Measurements from ENCODE around the gene SRGAP2C. TPM values are rescaled to one million over a fixed set of nuclear protein-coding genes. Genes with fewer than 3 reads are reported as not detected.
A peak's percentile ranks its signal among the peaks of the same experiment; 100 is the strongest.
"Not testable (repeated sequence)": the region's sequence is repeated elsewhere in the genome, so short reads cannot be mapped to it uniquely, and the experiment has no call there.

Gene SRGAP2C
- total RNA-seq, 4 donors from 2014 or later = 32.6 to 41.5 (median 36.1) TPM

DNA sequence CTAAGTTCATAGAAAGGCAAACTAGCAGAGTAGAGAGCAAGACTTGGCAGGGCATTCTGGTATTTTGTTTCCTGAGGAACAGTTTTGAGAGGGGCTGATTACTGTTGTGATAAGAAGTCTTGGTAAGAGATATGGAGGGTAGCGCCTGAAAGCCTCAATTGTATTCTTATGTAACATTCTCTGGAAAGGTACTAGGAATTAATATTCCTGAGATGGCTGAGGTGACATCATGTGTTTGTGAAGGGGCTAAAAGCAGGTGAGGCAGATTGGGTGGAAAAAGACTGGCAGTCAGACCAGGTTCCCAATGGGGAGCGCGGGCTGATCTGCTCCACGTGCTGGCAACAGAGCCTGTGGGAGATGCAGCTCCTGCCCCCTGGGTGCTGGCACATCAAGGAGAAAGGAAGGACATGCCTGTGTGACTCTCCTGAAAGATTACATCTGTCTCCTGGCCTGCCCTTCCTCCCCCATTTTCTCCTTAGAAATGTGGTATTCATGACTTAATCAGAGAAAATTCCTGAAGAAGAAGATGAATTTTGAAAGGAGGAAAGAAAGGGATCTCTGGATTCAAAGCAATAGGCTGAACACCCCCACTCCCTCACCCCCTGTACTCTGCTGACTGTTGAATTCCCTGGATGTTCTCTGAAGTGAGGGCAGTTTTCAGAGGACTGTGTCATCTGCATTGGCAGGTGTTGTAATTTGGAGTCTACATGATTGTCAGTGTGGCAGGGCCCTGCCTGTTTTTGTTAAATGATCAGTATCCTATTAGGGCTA is 94.2 kb downstream of the SRGAP2C start:
- intact Hi-C loops (cut with DNase I); H3K9me3 ChIP-seq; H3K27ac ChIP-seq (replicated peaks in 1 of 4); H3K36me3 ChIP-seq; H3K27me3 ChIP-seq; H3K4me3 ChIP-seq; H3K4me1 ChIP-seq: not testable (repeated sequence)
- peak; percentile 14 for DNase-seq (ENCODE audit: extremely low spot score)
- WGBS = 40% methylated on average over 1 of the region's 4 CpGs

DNA sequence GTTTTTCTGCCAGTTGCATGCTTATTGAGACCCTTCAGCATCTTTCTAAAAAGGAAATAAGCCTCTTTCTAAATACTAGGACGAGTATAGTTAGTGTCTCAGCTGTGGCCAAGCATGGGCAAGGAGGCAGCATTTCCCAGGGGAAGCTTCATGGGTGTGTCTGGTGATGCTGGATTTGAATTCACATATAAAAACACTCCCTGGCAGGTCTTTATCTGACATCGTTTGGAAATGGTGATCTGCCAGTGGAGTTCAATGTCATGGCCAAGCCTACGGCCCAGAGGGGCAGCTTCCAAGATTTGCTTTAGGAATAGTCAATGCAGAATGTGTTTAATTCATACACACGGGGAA is 94.7 kb downstream of the SRGAP2C start:
- H3K4me3 ChIP-seq; H3K9me3 ChIP-seq; DNase-seq (ENCODE audit: extremely low spot score); H3K36me3 ChIP-seq; H3K27me3 ChIP-seq; H3K27ac ChIP-seq (replicated peaks in 1 of 4); intact Hi-C loops (cut with DNase I); H3K4me1 ChIP-seq: not testable (repeated sequence)
- WGBS = no CpG with 5 or more reads among the region's 4 CpGs

DNA sequence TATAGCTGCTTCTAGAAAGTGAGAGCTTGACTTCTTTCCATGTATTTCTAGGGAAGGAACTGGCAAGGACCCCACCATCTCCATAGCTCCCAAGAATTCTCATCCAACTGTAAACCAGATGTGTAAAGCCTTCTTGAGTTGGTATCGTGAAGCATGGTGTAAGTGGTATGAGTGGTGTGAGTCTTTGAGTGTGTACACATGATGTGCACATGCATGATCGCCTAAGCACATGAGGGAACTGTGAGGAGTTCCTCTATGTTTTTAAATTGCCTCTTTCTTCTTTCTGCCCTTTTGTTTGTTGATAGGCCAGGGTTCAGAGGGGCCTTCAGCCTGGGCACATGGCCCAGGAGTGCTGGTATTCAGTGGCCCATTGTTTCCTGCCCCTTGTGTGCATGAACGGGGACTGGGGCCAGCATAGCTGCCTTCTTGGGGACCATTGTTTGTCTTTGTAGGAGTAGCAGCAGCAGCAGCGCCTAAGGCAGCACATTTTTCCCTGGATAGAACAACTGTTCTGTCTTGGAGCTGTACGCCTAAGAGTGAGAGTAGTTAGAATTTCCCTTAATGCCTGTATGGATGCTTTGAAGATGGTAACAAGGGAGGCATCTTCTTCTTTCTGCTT is 96.0 kb downstream of the SRGAP2C start:
- H3K27me3 ChIP-seq; H3K27ac ChIP-seq (replicated peaks in 1 of 4); H3K36me3 ChIP-seq; H3K4me1 ChIP-seq; H3K9me3 ChIP-seq; H3K4me3 ChIP-seq; DNase-seq (ENCODE audit: extremely low spot score); intact Hi-C loops (cut with DNase I): not testable (repeated sequence)
- 95% methylated on average over 2 of the region's 5 CpGs for WGBS

DNA sequence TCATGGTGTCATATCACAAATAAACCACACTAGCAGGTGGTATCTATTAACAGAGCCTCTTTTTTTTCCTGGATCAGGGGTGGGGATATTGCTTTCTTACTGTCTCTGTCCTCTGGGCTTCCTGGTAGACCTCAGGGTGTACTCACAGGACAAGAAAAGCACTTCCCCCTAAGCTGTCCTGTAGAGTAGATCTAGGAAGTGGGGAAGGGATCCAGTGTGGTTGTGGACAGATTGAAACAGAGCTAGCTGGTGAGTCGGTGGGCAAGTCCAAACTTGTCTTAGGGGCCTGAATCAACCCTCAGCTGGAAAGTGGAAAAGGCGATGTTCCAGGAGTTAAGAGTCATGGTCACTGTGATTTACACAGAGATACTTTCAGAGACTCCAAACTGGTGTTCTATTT is 96.7 kb downstream of the SRGAP2C start:
- intact Hi-C loops (cut with DNase I); DNase-seq (ENCODE audit: extremely low spot score); H3K27ac ChIP-seq (replicated peaks in 1 of 4); H3K27me3 ChIP-seq; H3K9me3 ChIP-seq; H3K4me3 ChIP-seq; H3K4me1 ChIP-seq; H3K36me3 ChIP-seq: not testable (repeated sequence)
- no CpG with 5 or more reads among the region's 2 CpGs for WGBS

DNA sequence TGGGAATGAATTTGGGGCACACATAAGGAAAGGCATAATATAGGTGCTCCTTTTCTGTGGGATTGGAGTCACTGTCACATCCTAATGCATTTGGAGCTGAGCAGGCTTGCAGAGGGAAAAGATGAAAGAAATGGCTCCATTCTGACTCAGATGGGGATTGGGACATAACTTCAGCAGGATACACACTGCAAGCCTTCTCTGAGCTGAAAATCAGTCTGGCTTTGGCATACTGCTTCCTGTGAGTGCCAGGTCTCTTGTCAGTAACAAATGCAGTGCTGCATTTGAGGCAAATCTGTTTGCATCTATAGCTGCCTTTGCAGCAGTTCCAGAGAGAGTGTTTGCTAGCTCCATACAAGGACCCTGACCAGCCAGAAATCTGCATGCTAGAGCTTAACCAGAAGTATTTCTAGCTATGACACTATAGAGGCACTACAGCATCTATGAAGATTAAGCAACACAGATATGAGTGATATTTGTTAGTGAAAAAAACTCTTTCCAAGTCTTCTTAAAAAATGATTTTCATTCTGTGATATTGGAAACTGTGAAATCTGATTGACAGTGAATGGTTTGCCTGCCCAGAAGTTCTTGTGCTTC is 98.9 kb downstream of the SRGAP2C start:
- H3K4me1 ChIP-seq; H3K27me3 ChIP-seq; H3K4me3 ChIP-seq; H3K9me3 ChIP-seq; H3K36me3 ChIP-seq; intact Hi-C loops (cut with DNase I); H3K27ac ChIP-seq (replicated peaks in 1 of 4): not testable (repeated sequence)
- DNase-seq (ENCODE audit: extremely low spot score) = peak; percentile 14

DNA sequence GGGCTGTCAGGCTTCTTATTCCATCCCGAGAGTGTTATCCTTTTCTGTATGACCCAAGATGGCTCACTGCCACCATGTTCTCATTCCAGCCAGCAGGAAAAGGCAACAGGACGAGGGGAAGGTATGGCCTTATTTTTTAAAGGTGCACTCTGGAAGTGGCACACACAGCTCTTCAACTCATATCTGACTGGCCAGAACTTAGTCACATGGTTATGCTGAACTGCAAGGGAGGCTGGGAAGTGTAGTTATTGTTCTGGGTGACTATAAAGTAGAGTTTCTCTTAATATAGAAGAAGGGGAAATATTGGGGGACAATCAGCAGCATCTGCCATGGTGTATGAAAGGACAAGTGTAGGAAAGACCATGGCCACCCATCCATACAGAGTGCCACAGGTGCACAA is 107.8 kb downstream of the SRGAP2C start:
- H3K36me3 ChIP-seq; H3K27me3 ChIP-seq; intact Hi-C loops (cut with DNase I); H3K4me3 ChIP-seq; DNase-seq (ENCODE audit: extremely low spot score); H3K9me3 ChIP-seq; H3K27ac ChIP-seq (replicated peaks in 1 of 4); H3K4me1 ChIP-seq: not testable (repeated sequence)
- WGBS = no CpG with 5 or more reads among the region's 2 CpGs

DNA sequence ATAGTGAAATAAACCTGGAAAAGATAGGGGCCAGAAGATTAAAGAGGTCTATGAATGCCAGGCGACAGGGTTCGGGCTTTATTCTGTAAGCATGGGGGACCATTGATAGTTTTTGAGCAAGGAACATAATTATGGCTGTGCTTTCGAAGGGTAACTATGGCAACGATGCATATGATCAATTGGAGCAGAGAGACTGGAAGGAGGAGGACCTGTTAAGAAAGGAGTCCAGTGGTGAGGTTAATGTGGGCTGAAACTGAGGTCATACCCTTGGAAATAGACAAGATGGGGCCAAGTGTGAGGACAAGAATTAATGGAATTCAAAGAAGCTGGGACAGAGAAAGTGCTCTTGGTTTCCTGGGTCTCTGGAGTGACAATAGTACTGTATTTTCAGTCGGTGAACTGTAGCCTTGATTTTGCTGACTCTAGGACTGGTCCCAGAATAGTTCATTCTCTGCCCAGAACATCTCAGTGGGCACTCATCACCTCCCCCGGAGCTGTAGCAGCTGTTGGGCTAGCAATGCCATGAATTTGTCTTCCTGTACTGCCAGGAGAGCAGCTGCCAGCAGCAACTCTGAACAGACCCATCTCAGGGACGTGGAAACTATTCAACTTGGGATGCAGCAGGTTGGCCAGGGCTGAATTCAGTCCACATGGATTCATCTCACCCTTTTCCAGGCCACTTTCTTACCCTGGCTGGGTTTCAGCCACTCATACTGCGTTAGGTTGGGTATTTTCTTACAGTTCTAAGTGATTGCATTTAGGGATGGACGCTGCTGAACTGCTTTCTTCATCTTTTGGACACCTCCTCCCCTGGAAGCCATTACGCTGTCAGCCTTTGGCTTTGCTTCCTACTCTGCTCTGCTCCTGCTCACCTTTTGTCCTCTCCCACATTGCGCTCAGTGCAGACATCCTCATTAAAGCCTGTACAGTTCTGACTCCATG is 108.8 kb downstream of the SRGAP2C start:
- H3K4me1 ChIP-seq; H3K27me3 ChIP-seq; H3K9me3 ChIP-seq; H3K36me3 ChIP-seq; H3K4me3 ChIP-seq; H3K27ac ChIP-seq (replicated peaks in 1 of 4); intact Hi-C loops (cut with DNase I); DNase-seq (ENCODE audit: extremely low spot score): not testable (repeated sequence)
- no CpG with 5 or more reads among the region's 11 CpGs for WGBS

DNA sequence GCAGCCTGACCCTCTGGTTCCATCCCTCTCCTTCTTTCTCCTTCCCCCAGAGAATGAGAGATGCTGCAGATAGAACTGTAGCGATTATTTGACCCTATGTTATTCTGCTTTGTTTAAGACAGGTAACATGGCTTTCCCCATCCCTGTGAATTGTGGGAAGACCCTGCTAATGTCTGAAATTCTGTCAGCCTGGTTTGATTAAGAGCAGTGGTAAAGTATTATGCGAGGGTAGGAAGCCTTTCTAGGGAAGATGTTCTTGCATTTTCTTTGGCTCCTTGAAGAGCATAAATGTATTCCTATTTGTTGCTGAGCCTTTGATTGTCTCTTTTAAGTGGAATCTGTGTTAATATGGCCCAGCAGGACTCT is 109.4 kb downstream of the SRGAP2C start:
- H3K9me3 ChIP-seq; H3K4me1 ChIP-seq; intact Hi-C loops (cut with DNase I); H3K36me3 ChIP-seq; H3K27me3 ChIP-seq; H3K4me3 ChIP-seq; H3K27ac ChIP-seq (replicated peaks in 1 of 4); DNase-seq (ENCODE audit: extremely low spot score): not testable (repeated sequence)
- no CpG with 5 or more reads among the region's 2 CpGs for WGBS

DNA sequence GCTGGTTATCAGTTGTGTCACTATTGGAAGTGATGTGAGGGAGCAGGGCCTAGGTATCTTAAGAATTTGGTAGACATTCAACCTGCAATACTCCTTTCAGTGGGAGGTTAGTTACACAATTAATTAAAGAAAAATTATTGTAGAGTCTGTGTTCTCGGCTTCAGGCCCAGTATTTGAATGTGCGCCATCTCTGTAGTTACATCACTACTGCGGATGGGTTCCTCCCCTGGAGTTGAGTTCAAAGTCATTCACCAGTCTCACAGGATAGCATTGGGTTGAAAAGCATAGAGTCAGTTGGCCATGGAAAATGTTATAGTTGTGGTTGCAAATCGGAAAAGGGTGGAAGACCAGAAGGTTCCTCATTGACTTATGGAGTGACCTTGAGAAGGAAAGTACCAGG is 111.8 kb downstream of the SRGAP2C start:
- intact Hi-C loops (cut with DNase I); H3K27me3 ChIP-seq; H3K4me1 ChIP-seq; H3K4me3 ChIP-seq; DNase-seq (ENCODE audit: extremely low spot score); H3K27ac ChIP-seq (replicated peaks in 1 of 4); H3K36me3 ChIP-seq; H3K9me3 ChIP-seq: not testable (repeated sequence)
- no CpG with 5 or more reads among the region's 4 CpGs for WGBS

DNA sequence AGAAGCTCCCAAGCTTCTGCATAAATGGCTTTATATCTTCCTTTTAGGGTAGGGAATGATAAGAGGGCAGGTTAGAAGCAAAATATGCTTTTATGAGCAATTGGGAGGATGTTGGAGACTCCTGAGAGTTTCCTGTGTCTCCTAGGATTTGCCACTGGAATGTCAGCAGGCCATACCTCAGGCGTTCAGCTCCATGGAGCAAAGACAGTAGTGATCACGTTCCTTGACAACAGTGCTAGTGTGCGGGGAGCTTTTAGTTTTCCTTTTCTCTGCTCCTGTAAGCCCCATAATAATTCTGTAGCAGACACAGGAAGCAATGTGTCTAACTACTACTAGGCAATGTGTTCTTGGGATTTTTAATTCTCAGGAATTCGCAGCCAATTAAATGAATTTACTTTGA is 113.8 kb downstream of the SRGAP2C start:
- intact Hi-C loops (cut with DNase I); H3K27me3 ChIP-seq; H3K4me3 ChIP-seq; H3K9me3 ChIP-seq; DNase-seq (ENCODE audit: extremely low spot score); H3K27ac ChIP-seq (replicated peaks in 1 of 4); H3K36me3 ChIP-seq; H3K4me1 ChIP-seq: not testable (repeated sequence)
- WGBS = no CpG with 5 or more reads among the region's 4 CpGs

DNA sequence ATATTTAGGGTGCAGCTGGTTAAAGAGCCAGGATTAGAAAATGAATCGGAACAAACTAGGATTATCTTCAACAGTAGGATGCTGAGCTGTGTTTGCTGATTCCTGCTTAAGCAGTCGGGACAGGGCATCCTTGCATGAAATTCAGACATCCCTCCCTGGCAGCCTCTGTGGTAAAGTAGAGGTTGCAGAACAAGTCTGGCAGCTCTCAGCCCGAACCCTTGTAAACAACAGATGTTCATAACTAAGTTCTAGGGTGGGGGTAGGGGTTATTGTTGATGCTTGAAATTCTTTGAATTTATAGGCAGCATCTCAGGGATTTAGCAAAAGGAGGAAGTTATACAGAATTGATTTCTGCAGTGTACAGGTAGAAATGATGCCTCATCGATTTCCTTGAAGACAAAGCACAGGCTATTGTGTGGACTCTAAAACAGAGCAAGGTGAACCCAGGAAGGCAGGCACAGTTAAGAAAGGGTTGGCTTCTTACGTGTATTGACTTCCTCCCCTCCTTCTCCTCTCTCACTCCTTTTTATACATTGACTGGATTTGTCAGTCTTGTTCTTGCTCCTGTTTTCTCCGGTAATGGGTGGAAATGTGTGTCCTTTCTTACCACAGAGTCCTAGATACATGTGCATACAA is 114.9 kb downstream of the SRGAP2C start:
- WGBS = 86% methylated on average over 1 of the region's 6 CpGs
- H3K9me3 ChIP-seq; H3K27me3 ChIP-seq; intact Hi-C loops (cut with DNase I); H3K4me1 ChIP-seq; H3K27ac ChIP-seq (replicated peaks in 1 of 4); DNase-seq (ENCODE audit: extremely low spot score); H3K36me3 ChIP-seq; H3K4me3 ChIP-seq: not testable (repeated sequence)

DNA sequence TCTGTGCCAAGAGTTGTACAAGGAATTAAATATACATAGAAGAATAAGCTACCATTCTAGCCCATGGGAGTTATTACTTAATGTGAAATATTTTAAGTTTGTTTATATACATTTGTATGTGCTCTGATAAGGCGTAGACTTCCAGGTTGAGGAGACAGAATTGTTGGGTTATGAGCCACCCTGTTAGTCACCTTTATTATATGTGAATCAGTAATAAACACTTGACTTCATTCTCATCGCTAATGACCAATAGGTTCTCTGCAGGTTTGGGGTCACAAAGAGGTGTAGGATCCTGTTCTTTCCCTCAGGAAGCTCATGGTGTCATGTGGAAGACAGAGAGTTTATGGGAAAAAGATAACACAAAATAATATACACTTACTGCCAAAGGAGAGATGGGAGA is 117.1 kb downstream of the SRGAP2C start:
- no CpG with 5 or more reads among the region's 2 CpGs for WGBS
- H3K36me3 ChIP-seq; intact Hi-C loops (cut with DNase I): not testable (repeated sequence)

More for the DNA sequence above, 117.1 kb downstream of the SRGAP2C start:
- H3K4me1 ChIP-seq; H3K9me3 ChIP-seq; H3K27ac ChIP-seq (replicated peaks in 1 of 4); DNase-seq (ENCODE audit: extremely low spot score); H3K4me3 ChIP-seq; H3K27me3 ChIP-seq: not testable (repeated sequence)

Data from esophagus muscularis mucosa (tissue), 4 donors.